A549 (cell line): Measurements from ENCODE around the gene KRT81. TPM values are rescaled to one million over a fixed set of nuclear protein-coding genes. Genes with fewer than 3 reads are reported as not detected.

Experiments
- ATAC-seq, 2 experiments: fragments of 200-7000 bp in 1 of 2; fragments of >200 bp in 1 of 2; cut with Nextera tagmentation in 1 of 2; cut with Tn5 transposase in 1 of 2; 3 replicates each; pipeline versions ENCODE4 v1.8.0 to v1.9.1; 2018 to 2020; ENCODE audit warnings: mild to moderate bottlenecking in 1 of 2, moderate library complexity in 1 of 2
- CTCF ChIA-PET: fragments of 300-600 bp; sonication (Branson Sonifier 250); formaldehyde crosslinking; extraction: SDS; loops from one replicate; lab custom pipeline; 2021; ENCODE audit warnings: antibody characterized with exemption, inconsistent platforms; lab: Yijun Ruan, JAX
- POLR2A ChIA-PET: fragments of 350-600 bp; formaldehyde crosslinking; extraction: SDS; loops from one replicate; lab custom pipeline; 2021; ENCODE audit warnings: antibody characterized with exemption, inconsistent platforms; lab: Yijun Ruan, JAX
- DNase-seq, 2 experiments: peaks; one replicate each; pipeline versions ENCODE4 v3.0.0 to v3.0.0-alpha.2; 2011 to 2016; ENCODE audit warnings: low read depth in 1 of 2, low spot score in 1 of 2
- FAIRE-seq: peaks from 2 replicates; lab custom pipeline; 2011; peaks lifted over from hg19 to GRCh38; lab: Jason Lieb, UNC
- H3K27ac ChIP-seq, 2 experiments: fragments of >200 bp; sonication (Bioruptor Twin); formaldehyde crosslinking; 3 replicates each; pipeline ENCODE4 v1.5.1; 2016 to 2017
- H3K4me1 ChIP-seq: fragments of >200 bp; sonication (Bioruptor Twin); formaldehyde crosslinking; 3 replicates; pipeline ENCODE4 v1.6.1; 2016
- H3K4me2 ChIP-seq: fragments of >200 bp; sonication (Bioruptor Twin); formaldehyde crosslinking; 3 replicates; pipeline ENCODE4 v1.6.1; 2016
- H3K4me3 ChIP-seq: fragments of >200 bp; sonication (Bioruptor Twin); formaldehyde crosslinking; 3 replicates; pipeline ENCODE4 v1.5.1; 2016
- H3K9me3 ChIP-seq: fragments of >200 bp; sonication (Bioruptor Twin); formaldehyde crosslinking; 3 replicates; pipeline ENCODE4 v1.6.1; 2016
- BCL3 ChIP-seq: fragments of >200 bp; sonication (Bioruptor Twin); formaldehyde crosslinking; IDR thresholded peaks from 3 replicates; pipeline ENCODE4 v1.6.1; 2016
- CBX2 ChIP-seq: fragments of 200-600 bp; sonication (generic); IDR thresholded peaks from 2 replicates; pipeline ENCODE4 v1.6.1; 2016; ENCODE audit warnings: low read depth, mild to moderate bottlenecking, borderline replicate concordance
- CHD2 ChIP-seq: fragments of 150-350 bp; IDR thresholded peaks from 2 replicates; pipeline ENCODE4 v1.6.1; 2014; ENCODE audit warnings: low read length; ENCODE audit not compliant: partially characterized antibody
- E2F6 ChIP-seq: IDR thresholded peaks from 2 replicates; pipeline ENCODE4 v1.6.1; 2012; ENCODE audit warnings: low read depth, borderline replicate concordance
- EHF ChIP-seq: fragments of 250-450 bp; sonication (Bioruptor Pico); IDR thresholded peaks from 2 replicates; pipeline ENCODE4 v1.5.0; 2020; ENCODE audit warnings: mild to moderate bottlenecking
- ELK1 ChIP-seq: fragments of 150-350 bp; IDR thresholded peaks from 2 replicates; pipeline ENCODE4 v1.6.1; 2014; ENCODE audit warnings: low read depth, mild to moderate bottlenecking, low read length
- FOSB ChIP-seq: fragments of 250-450 bp; sonication (Bioruptor Pico); IDR thresholded peaks from 2 replicates; pipeline ENCODE4 v1.5.0; 2020; ENCODE audit warnings: mild to moderate bottlenecking, moderate library complexity
- FOSL2 ChIP-seq, 2 experiments: fragments of 450-650 bp in 1 of 2; fragments of >200 bp in 1 of 2; sonication (Bioruptor Twin) in 1 of 2; formaldehyde crosslinking; IDR thresholded peaks; 2 replicates each; pipeline versions ENCODE4 v1.5.0 to v1.6.1; 2016 to 2020; ENCODE audit warnings: mild to moderate bottlenecking in 1 of 2, moderate library complexity in 1 of 2
- FOXS1 ChIP-seq: fragments of 250-450 bp; sonication (Bioruptor Pico); IDR thresholded peaks from 2 replicates; pipeline ENCODE4 v1.5.0; 2020; ENCODE audit warnings: mild to moderate bottlenecking, moderate library complexity
- GATA3 ChIP-seq: IDR thresholded peaks from 2 replicates; pipeline ENCODE4 v1.6.1; 2012; ENCODE audit warnings: borderline replicate concordance
- HEYL ChIP-seq: fragments of 250-450 bp; sonication (Bioruptor Pico); IDR thresholded peaks from 2 replicates; pipeline ENCODE4 v1.8.0; 2021; ENCODE audit warnings: mild to moderate bottlenecking, moderate library complexity
- HMGXB4 ChIP-seq: fragments of 250-450 bp; sonication (Bioruptor Pico); IDR thresholded peaks from 2 replicates; pipeline ENCODE4 v1.5.0; 2021; ENCODE audit warnings: mild to moderate bottlenecking, moderate library complexity, borderline replicate concordance
- HOXA7 ChIP-seq: fragments of 250-450 bp; sonication (Bioruptor Pico); IDR thresholded peaks from 2 replicates; pipeline ENCODE4 v1.5.0; 2020; ENCODE audit warnings: mild to moderate bottlenecking, moderate library complexity
- HOXB13 ChIP-seq: fragments of 250-450 bp; sonication (Bioruptor Pico); IDR thresholded peaks from 2 replicates; pipeline ENCODE4 v1.5.0; 2020; ENCODE audit warnings: low read depth, mild to moderate bottlenecking, moderate library complexity
- HOXB5 ChIP-seq: fragments of 250-450 bp; sonication (Bioruptor Pico); IDR thresholded peaks from 2 replicates; pipeline ENCODE4 v1.5.0; 2020; ENCODE audit warnings: mild to moderate bottlenecking, moderate library complexity
- JUNB ChIP-seq: fragments of >200 bp; sonication (Bioruptor Twin); formaldehyde crosslinking; IDR thresholded peaks from 2 replicates; pipeline ENCODE4 v1.6.1; 2016
- KDM1A ChIP-seq: fragments of 200-600 bp; sonication (generic); IDR thresholded peaks from 2 replicates; pipeline ENCODE4 v1.6.1; 2016; ENCODE audit warnings: low read depth, mild to moderate bottlenecking
- MAX ChIP-seq: IDR thresholded peaks from 2 replicates; pipeline ENCODE4 v1.6.1; 2012
- MAZ ChIP-seq: fragments of 150-350 bp; IDR thresholded peaks from 2 replicates; pipeline ENCODE4 v1.6.1; 2014; ENCODE audit warnings: antibody characterized with exemption, low read depth, low read length, borderline replicate concordance
- NFE2L2 ChIP-seq: fragments of 150-350 bp; conservative IDR thresholded peaks from 2 replicates; pipeline ENCODE4 v1.6.1; 2014; ENCODE audit warnings: low read length
- NPAS2 ChIP-seq: fragments of 250-450 bp; sonication (Bioruptor Pico); IDR thresholded peaks from 2 replicates; pipeline ENCODE4 v1.8.0; 2022; ENCODE audit warnings: mild to moderate bottlenecking, moderate library complexity, borderline replicate concordance
- PBX3 ChIP-seq: IDR thresholded peaks from 2 replicates; pipeline ENCODE4 v1.6.1; 2012
- POLR2AphosphoS2 ChIP-seq: conservative IDR thresholded peaks from 2 replicates; pipeline ENCODE4 v1.6.1; 2012; ENCODE audit warnings: low read length, improper control_type of control experiment, inconsistent platforms
- RAD21 ChIP-seq, 2 experiments: fragments of >200 bp in 1 of 2; sonication (Bioruptor Twin) in 1 of 2; formaldehyde crosslinking in 1 of 2; IDR thresholded peaks in 1 of 2; conservative IDR thresholded peaks in 1 of 2; 2 replicates in 1 of 2; 3 replicates in 1 of 2; pipeline ENCODE4 v1.6.1; 2012 to 2018; ENCODE audit warnings: inconsistent platforms in 1 of 2
- RCOR1 ChIP-seq: fragments of 150-350 bp; IDR thresholded peaks from 2 replicates; pipeline ENCODE4 v1.6.1; 2014; ENCODE audit warnings: antibody characterized with exemption, low read length, low read depth
- SMC3 ChIP-seq: fragments of >200 bp; sonication (Bioruptor Twin); formaldehyde crosslinking; IDR thresholded peaks from 3 replicates; pipeline ENCODE4 v1.6.1; 2018; ENCODE audit warnings: inconsistent platforms
- USF2 ChIP-seq: fragments of 450-650 bp; IDR thresholded peaks from 2 replicates; pipeline ENCODE4 v1.6.1; 2014; ENCODE audit warnings: antibody characterized with exemption
- ZC3H11A ChIP-seq: fragments of 450-650 bp; IDR thresholded peaks from 2 replicates; pipeline ENCODE4 v1.6.1; 2014; ENCODE audit warnings: antibody characterized with exemption, mild to moderate bottlenecking
- ZFP36 ChIP-seq: fragments of 450-650 bp; IDR thresholded peaks from 2 replicates; pipeline ENCODE4 v1.6.1; 2014; ENCODE audit warnings: borderline replicate concordance; ENCODE audit not compliant: partially characterized antibody
- ZNF302 ChIP-seq: fragments of 250-450 bp; sonication (Bioruptor Pico); IDR thresholded peaks from 2 replicates; pipeline ENCODE4 v1.9.0; 2021; ENCODE audit warnings: inconsistent platforms, mild to moderate bottlenecking, moderate library complexity
- WGBS: methylation state at CpG from one replicate; pipeline ENCODE4 v1.1.6; 2017; ENCODE audit errors: missing lambda C conversion rate; 5-methylcytosine and 5-hydroxymethylcytosine counted together
- polyA plus RNA-seq, 4 experiments: library from polyadenylated mRNA; depleted of rRNA in 3 of 4; stranded (reverse); fragments of >200 nt; fragmentation: RNase III in 1 of 4; extraction: RNeasy Plus Mini Kit Qiagen cat#74134 plus additional on column Dnase treatment in 1 of 4; gene quantifications; 2 replicates in 3 of 4; 3 replicates in 1 of 4; pipeline ENCODE4 v1.2.3, GENCODE V29; 2011 to 2017

The KRT81 gene
- polyA plus RNA-seq, 2 of the 4 experiments (the other 2 are of a cell fraction), result 1,799 to 3,643 TPM

- Histone ChIP-seq H3K27ac (peak overlapping the region; percentile 92 to 97), H3K4me3 (peak overlapping the region; percentile 13; the same call in 1 of the 3 replicates), H3K9me3 (no peaks in the 10 kb centered on the region), H3K4me2 (peak overlapping the region; percentile 99), H3K4me1 (peaks cover 99% of the 10 kb centered on the region)
- ChIA-PET CTCF (interaction anchor here (0.6 to 14.8 kb wide), 12 partner anchors 7 to 633 kb away, joined by 3 to 321 read pairs (median 14); partner anchors contain the start of genes KRT7, KRT80 and KRT86), POLR2A (interaction anchor here (1.0 to 18.5 kb wide), 8 partner anchors 9 to 633 kb away, joined by 3 to 383 read pairs (median 6); partner anchors contain the start of genes KRT7 and KRT86)
- FAIRE-seq, result peak; percentile 59
- WGBS, result 16% methylated on average over 10 of the region's 10 CpGs
- peak; percentile 58 to 80 for DNase-seq
- ATAC-seq, result no peak
- TF ChIP-seq RAD21 (conservative IDR thresholded peaks at IDR 0.05 in 1 of 2, IDR thresholded peaks at IDR 0.05 in 1 of 2), result peak in 1 of 2 experiments; percentile 14; a peak in 1 of 5 replicates
- TF ChIP-seq HOXB5 (CRISPR knock-in tag), result peak; percentile 31; the same call in 1 of the 2 replicates
- TF ChIP-seq HMGXB4 (CRISPR knock-in tag), result no peak
- TF ChIP-seq FOXS1 (CRISPR knock-in tag), result peak; percentile 92
- TF ChIP-seq JUNB, result peak; percentile 63
- no peak for TF ChIP-seq CHD2
- 0 out of 2 replicates have a peak, but pooled peaks have one; percentile 2 for TF ChIP-seq NFE2L2
- no peak for TF ChIP-seq MAZ
- no peak for TF ChIP-seq BCL3
- TF ChIP-seq HEYL, result 0 out of 2 replicates have a peak, but pooled peaks have one; percentile 43
- peak; percentile 85 for TF ChIP-seq FOSL2 (IDR thresholded peaks at IDR 0.05)
- peak; percentile 89 for TF ChIP-seq FOSL2 (CRISPR knock-in tag; IDR thresholded peaks at IDR 0.05)
- TF ChIP-seq E2F6, result 0 out of 2 replicates have a peak, but pooled peaks have one; percentile 38
- TF ChIP-seq POLR2AphosphoS2, result peak; percentile 30; the same call in 1 of the 2 replicates
- peak; percentile 41 for TF ChIP-seq MAX
- peak; percentile 46 for TF ChIP-seq ZFP36
- no peak for TF ChIP-seq KDM1A
- TF ChIP-seq RCOR1, result no peak
- no peak for TF ChIP-seq ZC3H11A
- peak; percentile 15; the same call in 1 of the 3 replicates for TF ChIP-seq SMC3
- peak; percentile 82 for TF ChIP-seq HOXA7 (CRISPR knock-in tag)
- peak; percentile 83 for TF ChIP-seq GATA3
- no peak; the same call in 1 of the 2 replicates for TF ChIP-seq HOXB13
- TF ChIP-seq NPAS2 (CRISPR knock-in tag), result no peak
- TF ChIP-seq FOSB (CRISPR knock-in tag), result peak; percentile 12; the same call in 1 of the 2 replicates
- TF ChIP-seq ZNF302, result peak; percentile 58; the same call in 1 of the 2 replicates
- no peak for TF ChIP-seq CBX2
- no peak for TF ChIP-seq USF2
- TF ChIP-seq EHF (CRISPR knock-in tag), result no peak; the same call in 1 of the 2 replicates
- TF ChIP-seq PBX3, result peak; percentile 82
- TF ChIP-seq ELK1, result no peak
Observed at GRCh38 chr12:52246720-52247621, 44.4 kb downstream of the KRT81 start.
